Adrenal gland (tissue), 12 donors: Measurements from ENCODE around the gene CYTH3. TPM values are rescaled to one million over a fixed set of nuclear protein-coding genes. Genes with fewer than 3 reads are reported as not detected.
A peak's percentile ranks its signal among the peaks of the same experiment; 100 is the strongest.

Experiments
- DNase-seq, 7 donors: peaks; one replicate each; pipeline ENCODE4 v3.0.0-alpha.2; 2019 to 2020
- H3K27ac ChIP-seq, 5 donors: fragments of 200-600 bp; sonication (generic) in 4 of 5; 1 replicate in 3 of 5; 2 replicates in 2 of 5; pipeline versions ENCODE4 v1.5.1 to v1.8.0; 2016 to 2020; ENCODE audit warnings: mild to moderate bottlenecking in 1 of 5
- H3K27me3 ChIP-seq: fragments of 200-600 bp; 2 replicates; pipeline ENCODE4 v1.8.0; 2021
- H3K36me3 ChIP-seq, 2 donors: fragments of 200-600 bp; replicated peaks in 1 of 2; 1 replicate in 1 of 2; 2 replicates in 1 of 2; pipeline versions ENCODE4 v1.5.1 to v1.8.0; 2018 to 2022
- H3K4me1 ChIP-seq, 2 donors: fragments of 200-600 bp; replicated peaks in 1 of 2; 1 replicate in 1 of 2; 2 replicates in 1 of 2; pipeline versions ENCODE4 v1.5.1 to v1.8.0; 2018 to 2021
- H3K4me3 ChIP-seq, 4 donors: fragments of 200-600 bp; sonication (generic) in 3 of 4; one replicate each; pipeline ENCODE4 v1.5.1; 2016 to 2018
- H3K9me3 ChIP-seq, 3 donors: fragments of 200-600 bp; sonication (generic) in 1 of 3; replicated peaks in 1 of 3; 1 replicate in 2 of 3; 2 replicates in 1 of 3; pipeline versions ENCODE4 v1.5.1 to v1.8.0; 2016 to 2021
- CTCF ChIP-seq, 6 experiments: fragments of 450-650 bp in 4 of 6; fragments of 200-600 bp in 2 of 6; sonication (generic) in 1 of 6; IDR thresholded peaks; 1 replicate in 5 of 6; 2 replicates in 1 of 6; pipeline versions ENCODE4 v1.5.1 to v1.8.0; 2016 to 2021; ENCODE audit warnings: antibody characterized with exemption in 6 of 6, mild to moderate bottlenecking in 2 of 6, moderate library complexity in 1 of 6
- POLR2A ChIP-seq, 2 donors: fragments of 450-650 bp; IDR thresholded peaks; one replicate each; pipeline ENCODE4 v1.6.1; 2017; ENCODE audit warnings: antibody characterized with exemption in 2 of 2, mild to moderate bottlenecking in 2 of 2, moderate library complexity in 1 of 2
- WGBS, 4 donors: extraction: QIAGEN DNeasy Blood & Tissue Kit in 2 of 4; methylation state at CpG; one replicate each; pipeline versions ENCODE4 v1.1.5 to v1.1.7; 2013 to 2017; 5-methylcytosine and 5-hydroxymethylcytosine counted together
- intact Hi-C, 2 donors: fragments of 100-400 bp; cut with DNase I; formaldehyde crosslinking; loops; one replicate each; pipeline versions ENCODE4 v1.14.1 to v1.15.0; 2022 to 2023
- polyA plus RNA-seq, 3 donors: library from polyadenylated mRNA; stranded (reverse); fragments of 200-250 nt in 2 of 3; fragments of 350-450 nt in 1 of 3; fragmentation: Illumina TruSeq in 1 of 3; extraction: RNeasy Lipid Tissue Mini Kit (QIAGEN cat#74804) in 1 of 3; gene quantifications; one replicate each; pipeline ENCODE4 v1.2.3, GENCODE V29; 2013 to 2014
- total RNA-seq, 9 donors: library from RNA; depleted of rRNA in 4 of 9; stranded (reverse); fragments of >200 nt in 4 of 9; fragments of 120-200 nt in 1 of 9; fragmentation: NEBNext Ultra II Directional in 1 of 9; extraction: Animal tissue kit (Norgen Biotek cat#: 25700) in 1 of 9; gene quantifications; one replicate each; pipeline versions ENCODE4 v1.1.0 to v1.2.4, GENCODE V29; 2013 to 2023
- donor health status: healthy with polysubstance abuse.
- donor health status: Bipolar disorder and iron deficiency.
- donor health status: DM: yes; HTN: yes; CAD: no.
- donor health status: DM: no; HTN: no; CAD: no.
- donor health status: DM: no; HTN: no; CAD: no.
- donor health status: DM: yes; HTN: yes; CAD: no.

CYTH3 gene
- total and polyA plus RNA-seq, 12 donors, result 7.9 to 34.3 (median 17.0) TPM

- WGBS, 4 donors, result 81 to 92% (median 87%) methylated on average over 19 of the region's 19 CpGs
- no peak overlapping the region for H3K27ac ChIP-seq
- H3K36me3 ChIP-seq, result peaks cover 0 to 99% of the 10 kb centered on the region in 2 donors
- no peaks in the 10 kb centered on the region for H3K27me3 ChIP-seq
- no peak overlapping the region for H3K4me3 ChIP-seq
- TF ChIP-seq CTCF (IDR thresholded peaks at IDR 0.05), result no peak
- TF ChIP-seq POLR2A (IDR thresholded peaks at IDR 0.05), result no peak
- intact Hi-C loops, result no loop called here
- H3K4me1 ChIP-seq, result no peaks in the 10 kb centered on the region
- peak in 1 of 7 donors; percentile 36 for DNase-seq
- no peaks in the 10 kb centered on the region for H3K9me3 ChIP-seq
These were observed 122.4 kb downstream of the CYTH3 start for GRCh38 chr7:6149996-6150395.

- intact Hi-C loops, result no loop called here
- Histone ChIP-seq H3K4me1 (no peaks in the 10 kb centered on the region), H3K9me3 (no peaks in the 10 kb centered on the region), H3K27me3 (no peaks in the 10 kb centered on the region), H3K4me3 (no peak overlapping the region), H3K27ac (no peak overlapping the region), H3K36me3 (peaks cover 0 to 99% of the 10 kb centered on the region in 2 donors)
- 87 to 94% (median 91%) methylated on average over 20 of the region's 20 CpGs for WGBS, 4 donors
- peak in 1 of 7 donors; percentile 28 for DNase-seq
- no peak for TF ChIP-seq POLR2A (IDR thresholded peaks at IDR 0.05)
- no peak for TF ChIP-seq CTCF (IDR thresholded peaks at IDR 0.05)
These were observed 123.6 kb downstream of the CYTH3 start for GRCh38 chr7:6148724-6149360.

- DNase-seq, result peak in 1 of 7 donors; percentile 31
- no peaks in the 10 kb centered on the region for H3K9me3 ChIP-seq
- intact Hi-C loops, result no loop called here
- H3K4me3 ChIP-seq, result no peak overlapping the region
- H3K27ac ChIP-seq, result no peak overlapping the region
- no peaks in the 10 kb centered on the region for H3K4me1 ChIP-seq
- TF ChIP-seq CTCF (IDR thresholded peaks at IDR 0.05) (no peak), POLR2A (IDR thresholded peaks at IDR 0.05) (no peak)
- WGBS, 4 donors, result 91 to 94% (median 94%) methylated on average over 8 of the region's 8 CpGs
- H3K36me3 ChIP-seq, result peaks cover 0 to 99% of the 10 kb centered on the region in 2 donors
- no peaks in the 10 kb centered on the region for H3K27me3 ChIP-seq
These were observed 124.8 kb downstream of the CYTH3 start for GRCh38 chr7:6147627-6148026.

- Histone ChIP-seq H3K4me1 (no peaks in the 10 kb centered on the region), H3K27ac (no peak overlapping the region), H3K4me3 (no peak overlapping the region), H3K36me3 (peaks cover 0 to 91% of the 10 kb centered on the region in 2 donors), H3K9me3 (no peaks in the 10 kb centered on the region), H3K27me3 (no peaks in the 10 kb centered on the region)
- no peak for TF ChIP-seq POLR2A (IDR thresholded peaks at IDR 0.05)
- no peak for TF ChIP-seq CTCF (IDR thresholded peaks at IDR 0.05)
- 95 to 99% (median 96%) methylated on average over 8 of the region's 8 CpGs for whole genome bisulfite sequencing, 4 donors
- intact Hi-C loops, result no loop called here
- peak in 1 of 7 donors; percentile 30 for DNase-seq
These were observed 125.8 kb downstream of the CYTH3 start for GRCh38 chr7:6146666-6147065.
